ENCODE data around the gene TEX52. TPM values are rescaled to one million over a fixed set of nuclear protein-coding genes. Genes with fewer than 3 reads are reported as not detected.

Gene TEX52
- total and polyA plus RNA-seq, 10 of the 15 experiments (the other 5 are each of a cell fraction or from before 2014, with no cell fraction given) = 0.23 TPM; not detected in 9

DNA sequence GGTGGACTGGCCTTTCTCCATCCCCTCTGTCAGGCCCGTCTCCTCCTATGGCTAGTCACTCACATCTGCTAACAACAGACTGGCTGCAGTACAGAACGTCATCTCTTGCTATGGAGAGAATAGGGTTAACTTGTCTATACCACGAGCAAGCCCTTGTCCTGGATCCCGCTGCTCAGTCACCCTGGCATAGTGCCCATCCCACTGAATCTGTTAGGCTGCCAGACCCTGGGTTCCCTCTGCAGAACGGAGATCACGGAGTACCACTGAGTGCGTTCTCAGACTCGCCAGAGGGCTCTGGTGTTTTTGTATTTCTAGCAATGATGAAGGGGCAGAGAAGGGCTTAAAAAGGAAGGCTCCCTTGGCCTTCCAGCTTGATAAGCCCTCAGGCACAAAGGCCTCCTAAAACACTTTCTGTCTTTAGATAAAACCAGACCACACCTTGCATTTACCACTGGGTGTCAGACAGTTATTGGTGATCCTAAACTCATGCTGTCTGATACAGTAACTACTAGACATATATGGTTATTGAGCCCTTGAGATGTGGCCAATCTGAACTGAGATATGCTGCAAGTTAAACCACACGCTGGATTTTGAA is 15.7 kb downstream of the TEX52 start (continued):
- TF ChIP-seq, protein P1, sequence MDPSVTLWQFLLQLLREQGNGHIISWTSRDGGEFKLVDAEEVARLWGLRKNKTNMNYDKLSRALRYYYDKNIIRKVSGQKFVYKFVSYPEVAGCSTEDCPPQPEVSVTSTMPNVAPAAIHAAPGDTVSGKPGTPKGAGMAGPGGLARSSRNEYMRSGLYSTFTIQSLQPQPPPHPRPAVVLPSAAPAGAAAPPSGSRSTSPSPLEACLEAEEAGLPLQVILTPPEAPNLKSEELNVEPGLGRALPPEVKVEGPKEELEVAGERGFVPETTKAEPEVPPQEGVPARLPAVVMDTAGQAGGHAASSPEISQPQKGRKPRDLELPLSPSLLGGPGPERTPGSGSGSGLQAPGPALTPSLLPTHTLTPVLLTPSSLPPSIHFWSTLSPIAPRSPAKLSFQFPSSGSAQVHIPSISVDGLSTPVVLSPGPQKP (IDR thresholded peaks at IDR 0.05; ENCODE audit: low read depth, low read length) = no peak
- TF ChIP-seq, protein P2, sequence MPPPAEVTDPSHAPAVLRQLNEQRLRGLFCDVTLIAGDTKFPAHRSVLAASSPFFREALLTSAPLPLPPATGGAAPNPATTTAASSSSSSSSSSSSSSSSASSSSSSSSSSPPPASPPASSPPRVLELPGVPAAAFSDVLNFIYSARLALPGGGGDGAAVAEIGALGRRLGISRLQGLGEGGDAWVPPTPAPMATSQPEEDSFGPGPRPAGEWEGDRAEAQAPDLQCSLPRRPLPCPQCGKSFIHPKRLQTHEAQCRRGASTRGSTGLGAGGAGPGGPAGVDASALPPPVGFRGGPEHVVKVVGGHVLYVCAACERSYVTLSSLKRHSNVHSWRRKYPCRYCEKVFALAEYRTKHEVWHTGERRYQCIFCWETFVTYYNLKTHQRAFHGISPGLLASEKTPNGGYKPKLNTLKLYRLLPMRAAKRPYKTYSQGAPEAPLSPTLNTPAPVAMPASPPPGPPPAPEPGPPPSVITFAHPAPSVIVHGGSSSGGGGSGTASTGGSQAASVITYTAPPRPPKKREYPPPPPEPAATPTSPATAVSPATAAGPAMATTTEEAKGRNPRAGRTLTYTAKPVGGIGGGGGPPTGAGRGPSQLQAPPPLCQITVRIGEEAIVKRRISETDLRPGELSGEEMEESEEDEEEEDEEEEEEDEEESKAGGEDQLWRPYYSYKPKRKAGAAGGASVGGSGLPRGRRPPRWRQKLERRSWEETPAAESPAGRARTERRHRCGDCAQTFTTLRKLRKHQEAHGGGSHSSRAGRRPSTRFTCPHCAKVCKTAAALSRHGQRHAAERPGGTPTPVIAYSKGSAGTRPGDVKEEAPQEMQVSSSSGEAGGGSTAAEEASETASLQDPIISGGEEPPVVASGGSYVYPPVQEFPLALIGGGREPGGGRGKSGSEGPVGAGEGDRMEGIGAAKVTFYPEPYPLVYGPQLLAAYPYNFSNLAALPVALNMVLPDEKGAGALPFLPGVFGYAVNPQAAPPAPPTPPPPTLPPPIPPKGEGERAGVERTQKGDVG (CRISPR knock-in tag; IDR thresholded peaks at IDR 0.05) = no peak
- TF ChIP-seq EP300 (IDR thresholded peaks at IDR 0.05; ENCODE audit: borderline replicate concordance in 1 of 2, control insufficient read depth in 1 of 2, low read depth in 2 of 2, low read length in 2 of 2) = no peak
- TF ChIP-seq BCL11A (IDR thresholded peaks at IDR 0.05; ENCODE audit: low read depth, low read length) = no peak
- TF ChIP-seq NFXL1 (IDR thresholded peaks at IDR 0.05; ENCODE audit: borderline replicate concordance) = no peak
- no peak for TF ChIP-seq TCF7 (IDR thresholded peaks at IDR 0.05; ENCODE audit: borderline replicate concordance)
- no peak for TF ChIP-seq NR2C2 (IDR thresholded peaks at IDR 0.05; ENCODE audit: borderline replicate concordance, control insufficient read depth, insufficient read length, low read depth)
- TF ChIP-seq SREBF2 (IDR thresholded peaks at IDR 0.05; ENCODE audit: low read length) = no peak

DNA sequence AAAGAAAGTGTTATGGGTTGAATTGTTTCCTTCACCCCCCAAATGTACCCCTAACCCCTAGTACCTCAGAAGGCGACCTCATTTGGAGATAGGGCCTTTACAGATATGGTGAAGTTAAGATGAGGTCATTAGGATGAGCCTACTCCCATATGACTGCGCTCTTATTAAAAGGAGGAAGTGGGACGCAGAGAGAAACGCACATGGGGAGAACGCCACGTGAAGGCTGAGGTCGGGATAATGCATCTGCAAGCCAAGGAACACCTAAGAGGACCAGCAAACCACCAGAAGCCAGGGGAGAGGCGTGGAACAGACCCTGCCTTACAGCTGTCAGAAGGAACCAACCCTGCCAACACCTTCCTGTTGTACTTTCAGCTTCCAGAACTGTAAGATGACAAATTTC is 20.3 kb downstream of the TEX52 start:
- POLR2A ChIA-PET = no interaction called here
- TF ChIP-seq RAD21 (IDR thresholded peaks at IDR 0.05; ENCODE audit: insufficient read depth, low read depth, low read length) (no peak), HDAC2 (IDR thresholded peaks at IDR 0.05) (no peak), POLR2AphosphoS2 (IDR thresholded peaks at IDR 0.05; ENCODE audit: low read depth, low read length) (no peak), ZZZ3 (IDR thresholded peaks at IDR 0.05; ENCODE audit: control insufficient read depth, insufficient read length, low read depth) (no peak), POU2F2 (IDR thresholded peaks at IDR 0.05; ENCODE audit: borderline replicate concordance, low read depth, low read length) (no peak)
- TF ChIP-seq, protein P3, sequence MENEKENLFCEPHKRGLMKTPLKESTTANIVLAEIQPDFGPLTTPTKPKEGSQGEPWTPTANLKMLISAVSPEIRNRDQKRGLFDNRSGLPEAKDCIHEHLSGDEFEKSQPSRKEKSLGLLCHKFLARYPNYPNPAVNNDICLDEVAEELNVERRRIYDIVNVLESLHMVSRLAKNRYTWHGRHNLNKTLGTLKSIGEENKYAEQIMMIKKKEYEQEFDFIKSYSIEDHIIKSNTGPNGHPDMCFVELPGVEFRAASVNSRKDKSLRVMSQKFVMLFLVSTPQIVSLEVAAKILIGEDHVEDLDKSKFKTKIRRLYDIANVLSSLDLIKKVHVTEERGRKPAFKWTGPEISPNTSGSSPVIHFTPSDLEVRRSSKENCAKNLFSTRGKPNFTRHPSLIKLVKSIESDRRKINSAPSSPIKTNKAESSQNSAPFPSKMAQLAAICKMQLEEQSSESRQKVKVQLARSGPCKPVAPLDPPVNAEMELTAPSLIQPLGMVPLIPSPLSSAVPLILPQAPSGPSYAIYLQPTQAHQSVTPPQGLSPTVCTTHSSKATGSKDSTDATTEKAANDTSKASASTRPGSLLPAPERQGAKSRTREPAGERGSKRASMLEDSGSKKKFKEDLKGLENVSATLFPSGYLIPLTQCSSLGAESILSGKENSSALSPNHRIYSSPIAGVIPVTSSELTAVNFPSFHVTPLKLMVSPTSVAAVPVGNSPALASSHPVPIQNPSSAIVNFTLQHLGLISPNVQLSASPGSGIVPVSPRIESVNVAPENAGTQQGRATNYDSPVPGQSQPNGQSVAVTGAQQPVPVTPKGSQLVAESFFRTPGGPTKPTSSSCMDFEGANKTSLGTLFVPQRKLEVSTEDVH (IDR thresholded peaks at IDR 0.05; ENCODE audit: low read depth, partially characterized antibody) = no peak
- H3K9ac ChIP-seq (ENCODE audit: control insufficient read depth, insufficient read depth, low read length) = no peak overlapping the region
- no peaks in the 10 kb centered on the region for H3K27me3 ChIP-seq (replicated peaks in 1 of 2; ENCODE audit: control insufficient read depth in 2 of 2, insufficient read depth in 2 of 2, low read length in 1 of 2)
- no peaks in the 10 kb centered on the region for H3K9me3 ChIP-seq (replicated peaks; ENCODE audit: control insufficient read depth, insufficient read depth, low read length)
- H2AFZ ChIP-seq (ENCODE audit: control insufficient read depth, low read depth, low read length) = no peak overlapping the region
- H3K36me3 ChIP-seq (ENCODE audit: control insufficient read depth in 2 of 2, insufficient read depth in 2 of 2, low read length in 1 of 2) = no peaks in the 10 kb centered on the region; a peak in 1 of 4 replicates
- SMC1A ChIA-PET (ENCODE audit: uncharacterized antibody, unreplicated experiment) = no interaction called here
- no TSS peak for BruUV-seq (replicated peaks)
- FAIRE-seq = no peak
- H3K27ac ChIP-seq (ENCODE audit: control insufficient read depth, insufficient read depth) = no peak overlapping the region
- H4K20me1 ChIP-seq (ENCODE audit: control insufficient read depth, insufficient read depth) = no peaks in the 10 kb centered on the region
- RAD21 ChIA-PET (ENCODE audit: unreplicated experiment) = no interaction called here
- H3K4me2 ChIP-seq (ENCODE audit: control insufficient read depth, insufficient read depth) = no peak overlapping the region
- no peak overlapping the region for H3K4me3 ChIP-seq
- H3K79me2 ChIP-seq (ENCODE audit: control insufficient read depth, insufficient read depth, low read length) = no peaks in the 10 kb centered on the region
- intact Hi-C loops (cut with micrococcal nuclease; ENCODE audit: unreplicated experiment) (no loop called here), in situ Hi-C loops (cut with MboI) (no loop called here)
- 90% methylated on average over 8 of the region's 8 CpGs for WGBS (ENCODE audit: insufficient coverage, insufficient replicate concordance, low lambda C conversion rate, missing lambda C conversion rate)
- no peak for DNase-seq (ENCODE audit: low read depth, low spot score)
- no peaks in the 10 kb centered on the region for H3K4me1 ChIP-seq (ENCODE audit: control insufficient read depth, insufficient read depth, low read length)
- ATAC-seq = no peak
- CTCF ChIA-PET = no interaction called here
